H1 (cell line): ENCODE measurements around the gene CUL2. TPM values are rescaled to one million over a fixed set of nuclear protein-coding genes. Genes with fewer than 3 reads are reported as not detected.

Experiments
- CTCF ChIA-PET: fragments of 300-600 bp; sonication (Branson Sonifier 250); formaldehyde crosslinking; loops from one replicate; lab custom pipeline; 2021; ENCODE audit not compliant: partially characterized antibody; lab: Charles Lee
- POLR2A ChIA-PET: fragments of 300-600 bp; sonication (Branson Sonifier 250); formaldehyde crosslinking; loops from one replicate; lab custom pipeline; 2021; ENCODE audit warnings: inconsistent platforms; ENCODE audit not compliant: partially characterized antibody; lab: Charles Lee
- DNase-seq, 2 experiments: peaks; one replicate each; pipeline versions ENCODE4 v3.0.0 to v3.0.0-alpha.2; 2010 to 2022; ENCODE audit warnings: low spot score in 2 of 2, low read depth in 1 of 2, mixed read lengths in 1 of 2
- FAIRE-seq: peaks from 2 replicates; lab custom pipeline; 2011; peaks lifted over from hg19 to GRCh38; lab: Jason Lieb, UNC
- H2AFZ ChIP-seq: 2 replicates; pipeline ENCODE4 v1.8.1; 2012; ENCODE audit warnings: low read length, inconsistent platforms
- H2AK5ac ChIP-seq: 2 replicates; pipeline ENCODE4 v1.6.1; 2013; ENCODE audit warnings: low read depth, low read length
- H2BK120ac ChIP-seq: replicated peaks from 2 replicates; pipeline ENCODE3; 2013; ENCODE audit warnings: low read depth, low read length, inconsistent platforms
- H2BK12ac ChIP-seq: 2 replicates; pipeline ENCODE4 v1.6.1; 2013; ENCODE audit warnings: low read depth, low read length
- H2BK15ac ChIP-seq: 2 replicates; pipeline ENCODE4 v1.6.1; 2013; ENCODE audit warnings: low read length
- H2BK20ac ChIP-seq: 2 replicates; pipeline ENCODE4 v1.6.1; 2013; ENCODE audit warnings: low read length
- H2BK5ac ChIP-seq: 2 replicates; pipeline ENCODE4 v1.6.1; 2013; ENCODE audit warnings: low read depth, low read length
- H3K14ac ChIP-seq: 2 replicates; pipeline ENCODE4 v1.6.1; 2013; ENCODE audit warnings: inconsistent platforms; ENCODE audit not compliant: insufficient read length
- H3K18ac ChIP-seq: 2 replicates; pipeline ENCODE4 v1.6.1; 2013; ENCODE audit warnings: low read length; ENCODE audit errors: extremely low read depth
- H3K23ac ChIP-seq: 2 replicates; pipeline ENCODE4 v1.6.1; 2013; ENCODE audit warnings: inconsistent platforms; ENCODE audit not compliant: insufficient read length
- H3K23me2 ChIP-seq: 2 replicates; pipeline ENCODE4 v1.6.1; 2013; ENCODE audit warnings: low read depth, low read length
- H3K27ac ChIP-seq: 2 replicates; pipeline ENCODE4 v1.6.1; 2011; ENCODE audit warnings: low read depth, low read length, inconsistent platforms
- H3K27me3 ChIP-seq, 4 experiments: replicated peaks in 1 of 4; 1 replicate in 1 of 4; 2 replicates in 3 of 4; pipeline versions ENCODE4 v1.6.1 to v1.8.1; 2011 to 2013; ENCODE audit warnings: low read length in 3 of 4, mild to moderate bottlenecking in 3 of 4, inconsistent platforms in 2 of 4, mixed read lengths in 2 of 4, moderate library complexity in 1 of 4; ENCODE audit not compliant: control insufficient read depth in 3 of 4, insufficient read depth in 3 of 4; ENCODE audit errors: extremely low read depth in 1 of 4
- H3K36me3 ChIP-seq, 4 experiments: 2 replicates each; pipeline versions ENCODE4 v1.6.1 to v1.8.1; 2011 to 2013; ENCODE audit warnings: mild to moderate bottlenecking in 4 of 4, low read length in 3 of 4, moderate library complexity in 2 of 4, control low read depth in 1 of 4, inconsistent platforms in 1 of 4; ENCODE audit not compliant: insufficient read depth in 4 of 4, control insufficient read depth in 2 of 4
- H3K4ac ChIP-seq: replicated peaks from 2 replicates; pipeline ENCODE3; 2013; ENCODE audit warnings: low read length, low read depth, mixed read lengths, inconsistent platforms; ENCODE audit not compliant: insufficient read length
- H3K4me1 ChIP-seq, 4 experiments: replicated peaks in 1 of 4; 1 replicate in 1 of 4; 2 replicates in 3 of 4; pipeline versions ENCODE4 v1.6.1 to v1.8.1; 2011 to 2013; ENCODE audit warnings: low read length in 3 of 4, inconsistent platforms in 2 of 4, mixed read lengths in 1 of 4; ENCODE audit not compliant: insufficient read depth in 4 of 4, control insufficient read depth in 3 of 4
- H3K4me2 ChIP-seq, 2 experiments: 2 replicates each; pipeline versions ENCODE4 v1.6.1 to v1.8.1; 2011 to 2013; ENCODE audit warnings: low read depth in 2 of 2, low read length in 2 of 2, control low read depth in 1 of 2, inconsistent platforms in 1 of 2, mild to moderate bottlenecking in 1 of 2; ENCODE audit not compliant: insufficient read depth in 1 of 2
- H3K4me3 ChIP-seq, 4 experiments: fragments of 200-600, 300-600 bp in 1 of 4; sonication (generic), shearing (Covaris generic), sonication (Bioruptor Twin) in 1 of 4; 2 replicates each; pipeline versions ENCODE4 v1.5.1 to v1.8.1; 2011 to 2016; ENCODE audit warnings: low read length in 4 of 4, low read depth in 3 of 4, control low read depth in 2 of 4, inconsistent platforms in 2 of 4, mild to moderate bottlenecking in 2 of 4, mixed read lengths in 1 of 4, moderate library complexity in 1 of 4; ENCODE audit not compliant: insufficient read depth in 2 of 4; ENCODE audit errors: extremely low read depth in 1 of 4
- H3K56ac ChIP-seq: replicated peaks from 2 replicates; pipeline ENCODE3; 2013; ENCODE audit warnings: low read depth, mild to moderate bottlenecking, mixed read lengths, low read length, inconsistent platforms; ENCODE audit not compliant: insufficient read length
- H3K79me1 ChIP-seq: 2 replicates; pipeline ENCODE4 v1.6.1; 2013; ENCODE audit warnings: low read depth, low read length, control low read depth
- H3K79me2 ChIP-seq, 2 experiments: 2 replicates each; pipeline versions ENCODE4 v1.6.1 to v1.8.1; 2012 to 2013; ENCODE audit warnings: low read length in 2 of 2, mild to moderate bottlenecking in 2 of 2, inconsistent platforms in 1 of 2; ENCODE audit not compliant: insufficient read depth in 2 of 2, control insufficient read depth in 1 of 2
- H3K9ac ChIP-seq, 4 experiments: replicated peaks in 1 of 4; 1 replicate in 1 of 4; 2 replicates in 3 of 4; pipeline versions ENCODE4 v1.6.1 to v1.8.1; 2011 to 2013; ENCODE audit warnings: low read depth in 3 of 4, low read length in 3 of 4, control low read depth in 2 of 4, mild to moderate bottlenecking in 2 of 4, moderate library complexity in 2 of 4, inconsistent platforms in 1 of 4; ENCODE audit errors: extremely low read depth in 1 of 4
- H3K9me3 ChIP-seq, 2 experiments: 2 replicates each; pipeline versions ENCODE4 v1.6.1 to v1.8.1; 2012 to 2013; ENCODE audit warnings: mild to moderate bottlenecking in 2 of 2, moderate library complexity in 2 of 2, control low read depth in 1 of 2, inconsistent platforms in 1 of 2, low read depth in 1 of 2, low read length in 1 of 2, mixed read lengths in 1 of 2; ENCODE audit not compliant: insufficient read depth in 2 of 2
- H4K20me1 ChIP-seq, 2 experiments: replicated peaks in 1 of 2; 2 replicates each; pipeline versions ENCODE3 to v1.8.1; 2011 to 2013; ENCODE audit warnings: inconsistent platforms in 2 of 2, low read length in 2 of 2, mild to moderate bottlenecking in 1 of 2; ENCODE audit not compliant: insufficient read depth in 2 of 2, control insufficient read depth in 1 of 2
- H4K5ac ChIP-seq: 2 replicates; pipeline ENCODE4 v1.6.1; 2013; ENCODE audit warnings: low read length, low read depth, mixed read lengths, inconsistent platforms; ENCODE audit not compliant: insufficient read length
- H4K8ac ChIP-seq: 2 replicates; pipeline ENCODE4 v1.8.0; 2013; ENCODE audit warnings: mild to moderate bottlenecking, moderate library complexity, low read length, inconsistent platforms; ENCODE audit not compliant: insufficient read depth; ENCODE audit errors: extremely low read depth
- H4K91ac ChIP-seq: replicated peaks from 2 replicates; pipeline ENCODE3; 2013; ENCODE audit warnings: low read length, mixed read lengths, inconsistent platforms; ENCODE audit not compliant: insufficient read length
- ASH2L ChIP-seq: fragments of 200-600, 300-600 bp; sonication (generic); IDR thresholded peaks from one replicate; pipeline ENCODE4 v1.7.1; 2017; ENCODE audit warnings: low read length
- ATF2 ChIP-seq: IDR thresholded peaks from 2 replicates; pipeline ENCODE4 v1.6.1; 2012; ENCODE audit warnings: low read length, inconsistent platforms
- BACH1 ChIP-seq: IDR thresholded peaks from 2 replicates; pipeline ENCODE4 v1.6.1; 2012; ENCODE audit warnings: low read length, improper control_type of control experiment
- BCL11A ChIP-seq, 2 experiments: IDR thresholded peaks; one replicate each; pipeline ENCODE4 v1.6.1; 2011; ENCODE audit warnings: low read depth in 2 of 2, low read length in 2 of 2, mild to moderate bottlenecking in 2 of 2
- CEBPB ChIP-seq: IDR thresholded peaks from 2 replicates; pipeline ENCODE4 v1.6.1; 2012; ENCODE audit warnings: low read depth, low read length
- CHD1 ChIP-seq: IDR thresholded peaks from 2 replicates; pipeline ENCODE4 v1.6.1; 2012; ENCODE audit warnings: low read depth, low read length, improper control_type of control experiment
- GABPA ChIP-seq: IDR thresholded peaks from 2 replicates; pipeline ENCODE4 v1.6.1; 2011; ENCODE audit warnings: mild to moderate bottlenecking, low read length, moderate library complexity, borderline replicate concordance; ENCODE audit not compliant: insufficient read depth
- KDM5A ChIP-seq: fragments of 200-600 bp; IDR thresholded peaks from 2 replicates; pipeline ENCODE4 v1.7.1; 2012; ENCODE audit warnings: mild to moderate bottlenecking, low read length, inconsistent platforms, mixed read lengths
- MAFK ChIP-seq: IDR thresholded peaks from 2 replicates; pipeline ENCODE4 v1.6.1; 2012; ENCODE audit warnings: low read depth, mild to moderate bottlenecking, improper control_type of control experiment, low read length
- RBBP5 ChIP-seq: IDR thresholded peaks from 2 replicates; pipeline ENCODE4 v1.7.1; 2012; ENCODE audit warnings: low read depth, mild to moderate bottlenecking, inconsistent platforms, low read length, moderate library complexity, borderline replicate concordance
- RFX5 ChIP-seq: IDR thresholded peaks from 2 replicates; pipeline ENCODE4 v1.6.1; 2011; ENCODE audit warnings: low read depth, low read length, improper control_type of control experiment, borderline replicate concordance
- TAF1 ChIP-seq: IDR thresholded peaks from 2 replicates; pipeline ENCODE4 v1.6.1; 2011; ENCODE audit warnings: mild to moderate bottlenecking, low read depth, low read length
- WGBS, 2 experiments: shearing (Covaris generic) in 1 of 2; methylation state at CpG; one replicate each; pipeline versions ENCODE4 v1.1.6 to v1.1.7; 2013 to 2015; ENCODE audit warnings: low lambda C conversion rate in 2 of 2, mixed read lengths in 2 of 2, inconsistent platforms in 1 of 2, low coverage in 1 of 2, missing lambda C conversion rate in 1 of 2; ENCODE audit not compliant: insufficient replicate concordance in 2 of 2, insufficient coverage in 1 of 2, insufficient read length in 1 of 2; ENCODE audit errors: extremely low coverage in 1 of 2, missing lambda C conversion rate in 1 of 2; 5-methylcytosine and 5-hydroxymethylcytosine counted together
- polyA plus RNA-seq, 7 experiments: library from polyadenylated mRNA; depleted of rRNA in 3 of 7; stranded (reverse) in 5 of 7; unstranded in 2 of 7; fragments of >200 nt in 5 of 7; fragments of 200-250 nt in 2 of 7; gene quantifications; 1 replicate in 5 of 7; 2 replicates in 1 of 7; 4 replicates in 1 of 7; pipeline versions ENCODE4 v1.2.1 to v1.2.3, GENCODE V29; 2011 to 2013; ENCODE audit warnings: missing spikeins in 2 of 7, mixed read lengths in 2 of 7
- total RNA-seq: library from RNA; stranded (reverse); fragmentation: NEBNext Ultra II Directional; extraction: Animal tissue kit (Norgen Biotek cat#: 25700); gene quantifications from 2 replicates; pipeline ENCODE4 v1.2.1, GENCODE V29; 2021
- TF ChIP-seq, protein P1 (sequence below): IDR thresholded peaks from 2 replicates; pipeline ENCODE4 v1.6.1; 2011; ENCODE audit warnings: low read depth, mild to moderate bottlenecking, low read length; ENCODE audit not compliant: insufficient read depth

CUL2 gene
- total and polyA plus RNA-seq, 2 of the 8 experiments (the other 6 are each of a cell fraction or from before 2014, with no cell fraction given), result 10.2 to 43.1 TPM

GRCh38 chr10:35056133-35056532 lies 34.0 kb downstream of the CUL2 start:
- H3K18ac ChIP-seq, result no peak overlapping the region
- ChIA-PET POLR2A (no interaction called here), CTCF (no interaction called here)
- no peak overlapping the region for H3K4me3 ChIP-seq
- no peak overlapping the region for H2BK20ac ChIP-seq
- H3K79me1 ChIP-seq, result no peaks in the 10 kb centered on the region
- no peak overlapping the region for H3K9ac ChIP-seq
- no peaks in the 10 kb centered on the region for H3K9me3 ChIP-seq
- H4K91ac ChIP-seq, result no peak overlapping the region
- H2BK5ac ChIP-seq, result no peak overlapping the region
- FAIRE-seq (no peak), DNase-seq (no peak)
- H4K5ac ChIP-seq, result no peak overlapping the region
- no peak overlapping the region for H3K4me2 ChIP-seq
- no peak overlapping the region for H2BK12ac ChIP-seq
- H3K79me2 ChIP-seq, result no peaks in the 10 kb centered on the region
- WGBS, 2 experiments, result 36% methylated on average over 1 of the region's 1 CpG; no CpG with 5 or more reads in 1 of the 2 experiments
- peaks cover 0 to 13% (median 4%) of the 10 kb centered on the region in 4 experiments; a peak in 2 of 8 replicates for H3K36me3 ChIP-seq
- H4K8ac ChIP-seq, result no peak overlapping the region
- H3K4me1 ChIP-seq, result peaks cover 0 to 8% (median 0%) of the 10 kb centered on the region in 4 experiments; a peak in 2 of 7 replicates
- no peak overlapping the region; the same call in 1 of the 2 replicates for H2AK5ac ChIP-seq
- H3K23ac ChIP-seq, result no peak overlapping the region
- H2AFZ ChIP-seq, result no peak overlapping the region
- H3K23me2 ChIP-seq, result no peaks in the 10 kb centered on the region; the same call in 1 of the 2 replicates
- no peak overlapping the region for H3K14ac ChIP-seq
- H4K20me1 ChIP-seq, result peaks cover 0 to 1% of the 10 kb centered on the region in 2 experiments
- H3K4ac ChIP-seq, result no peak overlapping the region
- H3K56ac ChIP-seq, result no peak overlapping the region
- H2BK15ac ChIP-seq, result no peak overlapping the region
- no peak overlapping the region for H3K27ac ChIP-seq
- H2BK120ac ChIP-seq, result no peak overlapping the region
- no peaks in the 10 kb centered on the region for H3K27me3 ChIP-seq
- no peak for TF ChIP-seq RFX5
- no peak for TF ChIP-seq MAFK
- TF ChIP-seq BCL11A (IDR thresholded peaks at IDR 0.05; ENCODE audit: low read depth in 2 of 2, low read length in 2 of 2), result no peak
- no peak for TF ChIP-seq CEBPB
- no peak for TF ChIP-seq KDM5A
- TF ChIP-seq TAF1, result no peak
- TF ChIP-seq RBBP5, result no peak
- no peak for TF ChIP-seq ATF2
- TF ChIP-seq BACH1, result no peak
- TF ChIP-seq ASH2L, result no peak
- no peak for TF ChIP-seq GABPA
- TF ChIP-seq CHD1, result no peak
- TF ChIP-seq, protein P1, sequence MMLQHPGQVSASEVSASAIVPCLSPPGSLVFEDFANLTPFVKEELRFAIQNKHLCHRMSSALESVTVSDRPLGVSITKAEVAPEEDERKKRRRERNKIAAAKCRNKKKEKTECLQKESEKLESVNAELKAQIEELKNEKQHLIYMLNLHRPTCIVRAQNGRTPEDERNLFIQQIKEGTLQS, result no peak
